Endothelial cell of umbilical vein (primary cell): ENCODE results near the gene CCPG1. TPM values are rescaled to one million over a fixed set of nuclear protein-coding genes. Genes with fewer than 3 reads are reported as not detected.

Source experiments
- BruUV-seq: library from RNA; stranded (reverse); fragments of 400-500 nt; replicated peaks from 2 replicates; lab custom pipeline; 2021; lab: Mats Ljungman, UMichigan
- CTCF ChIA-PET: fragments of 300-600, 350-600 bp; sonication (Branson Sonifier 250); formaldehyde crosslinking; loops from one replicate; lab custom pipeline; 2021; ENCODE audit warnings: antibody characterized with exemption, inconsistent platforms; lab: Charles Lee
- POLR2A ChIA-PET: fragments of 300-600, 350-600 bp; sonication (Branson Sonifier 250); formaldehyde crosslinking; loops from one replicate; lab custom pipeline; 2021; ENCODE audit warnings: antibody characterized with exemption, inconsistent platforms; lab: Charles Lee
- DNase-seq: peaks from one replicate; pipeline ENCODE4 v3.0.0-alpha.2; 2011; ENCODE audit warnings: low read depth, low spot score
- FAIRE-seq: peaks from 2 replicates; lab custom pipeline; 2011; peaks lifted over from hg19 to GRCh38; lab: Jason Lieb, UNC
- H2AFZ ChIP-seq: 2 replicates; pipeline ENCODE4 v1.6.0; 2012; ENCODE audit warnings: low read depth, low read length, control low read depth, inconsistent platforms
- H3K27ac ChIP-seq: 2 replicates; pipeline ENCODE4 v1.5.1; 2011; ENCODE audit warnings: low read depth, mild to moderate bottlenecking, control low read depth, low read length, moderate library complexity; ENCODE audit not compliant: insufficient read depth
- H3K27me3 ChIP-seq, 2 experiments: 2 replicates each; pipeline versions ENCODE4 v1.6.0 to v1.6.1; 2011; ENCODE audit warnings: low read length in 2 of 2, mixed read lengths in 1 of 2; ENCODE audit not compliant: control insufficient read depth in 2 of 2, insufficient read depth in 2 of 2
- H3K36me3 ChIP-seq, 2 experiments: 2 replicates in 1 of 2; 3 replicates in 1 of 2; pipeline ENCODE4 v1.5.1; 2011; ENCODE audit warnings: low read length in 2 of 2, mild to moderate bottlenecking in 1 of 2, moderate library complexity in 1 of 2; ENCODE audit not compliant: control insufficient read depth in 2 of 2, insufficient read depth in 2 of 2; ENCODE audit errors: extremely low read depth in 1 of 2
- H3K4me1 ChIP-seq: 3 replicates; pipeline ENCODE4 v1.5.1; 2011; ENCODE audit warnings: mild to moderate bottlenecking, low read length; ENCODE audit not compliant: control insufficient read depth, insufficient read depth; ENCODE audit errors: extremely low read depth
- H3K4me2 ChIP-seq: 2 replicates; pipeline ENCODE4 v1.6.1; 2011; ENCODE audit warnings: low read length, control low read depth, mixed read lengths; ENCODE audit not compliant: insufficient read depth
- H3K4me3 ChIP-seq, 3 experiments: fragments of 200-600 bp in 1 of 3; sonication (generic), shearing (Covaris generic) in 1 of 3; replicated peaks in 1 of 3; 2 replicates each; pipeline ENCODE4 v1.5.1; 2011 to 2016; ENCODE audit warnings: control low read depth in 3 of 3, low read length in 3 of 3, mild to moderate bottlenecking in 2 of 3, inconsistent platforms in 1 of 3, low read depth in 1 of 3, moderate library complexity in 1 of 3; ENCODE audit not compliant: insufficient read depth in 1 of 3
- H3K79me2 ChIP-seq: 2 replicates; pipeline ENCODE4 v1.6.0; 2012; ENCODE audit warnings: low read length, inconsistent platforms; ENCODE audit not compliant: control insufficient read depth, insufficient read depth
- H3K9ac ChIP-seq: replicated peaks from 2 replicates; pipeline ENCODE3; 2011; ENCODE audit warnings: low read length, control low read depth; ENCODE audit not compliant: insufficient read depth; ENCODE audit errors: extremely low read depth
- H3K9me1 ChIP-seq: replicated peaks from 3 replicates; pipeline ENCODE4 v1.6.0; 2011; ENCODE audit warnings: mild to moderate bottlenecking, low read length; ENCODE audit not compliant: control insufficient read depth, insufficient read depth; ENCODE audit errors: extremely low read depth
- H3K9me3 ChIP-seq: replicated peaks from 2 replicates; pipeline ENCODE4 v1.5.1; 2012; ENCODE audit warnings: low read length, inconsistent platforms; ENCODE audit not compliant: control insufficient read depth, insufficient read depth
- H4K20me1 ChIP-seq: replicated peaks from 2 replicates; pipeline ENCODE3; 2011; ENCODE audit warnings: mild to moderate bottlenecking, low read length; ENCODE audit not compliant: control insufficient read depth, insufficient read depth; ENCODE audit errors: extremely low read depth
- CTCF ChIP-seq, 2 donors: IDR thresholded peaks; 1 replicate in 1 of 2; 2 replicates in 1 of 2; pipeline ENCODE4 v1.5.1; 2011; ENCODE audit warnings: low read length in 2 of 2, mild to moderate bottlenecking in 2 of 2, moderate library complexity in 2 of 2, control low read depth in 1 of 2, inconsistent platforms in 1 of 2, low read depth in 1 of 2; ENCODE audit not compliant: insufficient read depth in 1 of 2; ENCODE audit errors: extremely low read depth in 1 of 2
- EZH2 ChIP-seq: IDR thresholded peaks from 2 replicates; pipeline ENCODE4 v1.6.1; 2012; ENCODE audit warnings: borderline replicate concordance, low read depth, mild to moderate bottlenecking, moderate library complexity, low read length, inconsistent platforms; ENCODE audit not compliant: severe bottlenecking
- FOS ChIP-seq: IDR thresholded peaks from 2 replicates; pipeline ENCODE4 v1.6.1; 2011; ENCODE audit warnings: mild to moderate bottlenecking, low read length, moderate library complexity, borderline replicate concordance; ENCODE audit not compliant: insufficient read depth
- GATA2 ChIP-seq: IDR thresholded peaks from 2 replicates; pipeline ENCODE4 v1.7.0; 2011; ENCODE audit warnings: low read depth, mild to moderate bottlenecking, moderate library complexity, mixed read lengths, low read length; ENCODE audit not compliant: insufficient read length, insufficient read depth
- JUN ChIP-seq: IDR thresholded peaks from 2 replicates; pipeline ENCODE4 v1.6.1; 2011; ENCODE audit warnings: borderline replicate concordance, low read depth; ENCODE audit not compliant: insufficient read length, insufficient read depth
- MAX ChIP-seq: IDR thresholded peaks from 2 replicates; pipeline ENCODE4 v1.6.1; 2011; ENCODE audit not compliant: insufficient read depth, insufficient read length
- MYC ChIP-seq: IDR thresholded peaks from one replicate; pipeline ENCODE4 v1.6.1; 2011; ENCODE audit warnings: mild to moderate bottlenecking, low read depth, low read length
- POLR2A ChIP-seq: IDR thresholded peaks from 2 replicates; pipeline ENCODE4 v1.6.1; 2012; ENCODE audit warnings: low read depth, mild to moderate bottlenecking, control low read depth, low read length
- POLR2AphosphoS5 ChIP-seq: IDR thresholded peaks from 2 replicates; pipeline ENCODE4 v1.6.1; 2012; ENCODE audit warnings: low read depth, mild to moderate bottlenecking, control low read depth, low read length, moderate library complexity; ENCODE audit not compliant: insufficient read depth
- dilution Hi-C: fragments of 300-500 bp; cut with MboI; formaldehyde crosslinking; loops from one replicate; pipeline ENCODE4 v1.15.0; 2019; ENCODE audit warnings: low sequenced_read_pairs; ENCODE audit not compliant: extremely low pct_ligation_motif_present
- intact Hi-C: fragments of 100-400 bp; cut with micrococcal nuclease; formaldehyde crosslinking; loops from one replicate; pipeline ENCODE4 v1.10.0; 2022
- polyA plus RNA-seq, 4 experiments: library from polyadenylated mRNA; depleted of rRNA in 3 of 4; stranded (reverse) in 3 of 4; unstranded in 1 of 4; fragments of >200 nt; gene quantifications; 2 replicates each; pipeline versions ENCODE4 v1.2.1 to v1.2.3, GENCODE V29; 2011 to 2012; ENCODE audit warnings: missing spikeins in 1 of 4
- total RNA-seq: library from RNA; stranded (reverse); gene quantifications from 2 replicates; pipeline ENCODE4 v1.2.3, GENCODE V29; 2021

Gene CCPG1
- total and polyA plus RNA-seq, 2 donors (not counting 3 experiments of a cell fraction or from before 2014, with no cell fraction given), result 19.1 to 58.5 TPM

GRCh38 chr15:55320963-55321362 lies 87.2 kb downstream of the CCPG1 start:
- FAIRE-seq (no peak), DNase-seq (no peak)
- CTCF ChIA-PET, result no interaction called here
- intact Hi-C loops, result no loop called here
- dilution Hi-C loops, result no loop called here
- H3K9ac ChIP-seq, result no peak overlapping the region
- H3K9me1 ChIP-seq, result no peaks in the 10 kb centered on the region
- no peaks in the 10 kb centered on the region for H4K20me1 ChIP-seq
- H3K27ac ChIP-seq, result no peak overlapping the region
- no peak overlapping the region for H3K4me2 ChIP-seq
- H3K79me2 ChIP-seq, result peaks cover 11% of the 10 kb centered on the region
- no peak overlapping the region for H2AFZ ChIP-seq
- H3K36me3 ChIP-seq, result no peaks in the 10 kb centered on the region
- H3K4me1 ChIP-seq, result peaks cover 9% of the 10 kb centered on the region
- no TSS peak for BruUV-seq
- no peak for TF ChIP-seq MYC
- TF ChIP-seq FOS, result no peak
- TF ChIP-seq POLR2A, result no peak
- TF ChIP-seq GATA2, result no peak
- no peak for TF ChIP-seq JUN
- TF ChIP-seq MAX, result no peak
- no peak for TF ChIP-seq CTCF (IDR thresholded peaks at IDR 0.05; ENCODE audit: extremely low read depth in 1 of 2, insufficient read depth in 1 of 2, low read depth in 1 of 2, low read length in 2 of 2)
- TF ChIP-seq EZH2, result no peak
- no peak for TF ChIP-seq POLR2AphosphoS5
- H3K4me3 ChIP-seq, result no peak overlapping the region
- H3K27me3 ChIP-seq, result no peaks in the 10 kb centered on the region
- POLR2A ChIA-PET, result no interaction called here
- H3K9me3 ChIP-seq, result no peaks in the 10 kb centered on the region
